GM12892 (cell line): ENCODE data around the gene SLMAP.

ENCODE experiments used
- DNase-seq: peaks from one replicate; pipeline ENCODE4 v3.0.0; 2011; ENCODE audit not compliant: insufficient read length
- FAIRE-seq: peaks from 2 replicates; lab custom pipeline; 2011; peaks lifted over from hg19 to GRCh38; lab: Jason Lieb, UNC
- POLR2A ChIP-seq: IDR thresholded peaks from 2 replicates; pipeline ENCODE4 v1.6.1; 2011; ENCODE audit warnings: low read depth, low read length, control low read depth
- POLR2AphosphoS5 ChIP-seq: IDR thresholded peaks from 2 replicates; pipeline ENCODE4 v1.6.1; 2011; ENCODE audit warnings: low read depth, low read length, control low read depth
- TAF1 ChIP-seq: IDR thresholded peaks from 2 replicates; pipeline ENCODE4 v1.6.1; 2011; ENCODE audit warnings: low read depth, mild to moderate bottlenecking, control low read depth, low read length, borderline replicate concordance

The SLMAP gene

GRCh38 chr3:57910990-57911389, 154.9 kb downstream of the SLMAP start:
- FAIRE-seq (peak; percentile 80), DNase-seq (no peak)
- no peak for TF ChIP-seq POLR2AphosphoS5
- TF ChIP-seq TAF1, result no peak
- TF ChIP-seq POLR2A, result no peak

DNA sequence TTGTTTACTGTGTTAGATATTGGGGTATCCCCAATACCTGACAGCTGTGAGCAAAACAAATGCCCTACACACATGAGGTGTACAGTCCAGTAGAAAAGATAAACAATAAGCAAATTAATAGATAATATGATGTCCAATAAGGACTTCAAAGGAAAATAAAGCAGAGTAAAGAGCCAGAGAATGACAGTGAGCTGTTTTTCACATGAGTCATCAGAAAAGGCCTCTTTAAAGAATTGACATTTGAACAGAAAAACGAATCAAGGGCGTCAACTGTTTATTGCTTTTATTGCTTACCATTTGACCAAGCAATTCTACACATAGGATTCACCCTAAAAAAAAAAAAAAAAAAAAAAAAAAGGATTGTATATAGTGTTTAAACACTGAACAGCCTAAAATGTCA, 155.5 kb downstream of the SLMAP start:
- DNase-seq (no peak), FAIRE-seq (no peak)
- no peak for TF ChIP-seq POLR2AphosphoS5
- no peak for TF ChIP-seq POLR2A
- no peak for TF ChIP-seq TAF1

- FAIRE-seq (no peak), DNase-seq (no peak)
- no peak for TF ChIP-seq POLR2A
- TF ChIP-seq TAF1, result no peak
- no peak for TF ChIP-seq POLR2AphosphoS5
Measured at GRCh38 chr3:57917601-57918000, 161.5 kb downstream of the SLMAP start.

- no peak for TF ChIP-seq TAF1
- TF ChIP-seq POLR2A, result no peak
- TF ChIP-seq POLR2AphosphoS5, result no peak
- DNase-seq (no peak), FAIRE-seq (no peak)
Measured at GRCh38 chr3:57918123-57918837, 162.2 kb downstream of the SLMAP start.

DNA sequence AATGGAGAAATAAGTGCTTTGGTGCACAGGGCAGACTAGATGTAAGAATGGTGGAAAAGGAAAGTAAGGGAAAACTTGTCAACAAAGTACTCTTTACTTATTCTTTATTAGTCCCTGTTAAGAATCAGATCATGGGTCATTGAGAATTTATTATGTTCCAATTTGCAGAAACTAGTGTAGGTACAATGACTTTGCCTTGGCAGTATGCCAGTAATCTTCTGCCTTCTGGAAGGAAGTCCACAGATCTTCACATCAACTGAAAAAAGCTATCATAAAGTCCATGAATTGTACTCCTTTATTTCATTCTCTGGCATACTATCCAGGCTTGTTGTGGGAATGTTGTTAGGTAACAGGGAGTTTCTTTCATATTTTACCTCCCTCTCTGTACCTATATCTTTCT, 163.9 kb downstream of the SLMAP start:
- FAIRE-seq, result no peak
- TF ChIP-seq POLR2AphosphoS5, result no peak
- TF ChIP-seq POLR2A, result no peak
- TF ChIP-seq TAF1, result no peak
- DNase-seq, result no peak

GRCh38 chr3:57923101-57923500, 167.0 kb downstream of the SLMAP start:
- FAIRE-seq (no peak), DNase-seq (no peak)
- TF ChIP-seq POLR2A, result no peak

- no peak for TF ChIP-seq POLR2AphosphoS5
- FAIRE-seq (no peak), DNase-seq (no peak)
Measured at GRCh38 chr3:57923752-57924151, 167.6 kb downstream of the SLMAP start.

- TF ChIP-seq POLR2AphosphoS5 (no peak), POLR2A (no peak), TAF1 (no peak)
- DNase-seq (no peak), FAIRE-seq (no peak)
Measured at GRCh38 chr3:57927166-57927565, 171.1 kb downstream of the SLMAP start.

DNA sequence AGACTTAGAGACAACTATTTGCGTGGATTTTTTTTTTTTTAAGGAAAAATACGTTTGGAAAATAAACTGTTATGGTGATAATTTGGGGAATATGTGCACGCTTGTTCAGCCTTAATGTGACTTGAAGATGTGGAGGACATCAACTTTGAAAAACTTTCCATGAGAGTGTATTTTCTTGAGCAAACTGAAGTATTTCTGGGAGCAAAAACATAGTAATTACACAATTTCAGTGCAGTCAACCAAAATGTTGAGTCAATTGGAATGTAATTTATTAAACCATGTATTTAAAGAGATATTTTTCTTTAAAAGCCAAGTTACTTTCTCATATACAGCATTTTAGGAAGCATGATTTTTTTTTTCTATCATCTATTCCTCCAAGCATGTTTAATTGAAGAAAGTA, 171.8 kb downstream of the SLMAP start:
- no peak for DNase-seq
- no peak for TF ChIP-seq POLR2A
- no peak for TF ChIP-seq TAF1
- no peak for TF ChIP-seq POLR2AphosphoS5
- FAIRE-seq, result no peak

GRCh38 chr3:57928511-57928910, 172.4 kb downstream of the SLMAP start:
- TF ChIP-seq POLR2AphosphoS5, result no peak
- TF ChIP-seq TAF1, result no peak
- no peak for TF ChIP-seq POLR2A
- DNase-seq (no peak), FAIRE-seq (no peak)

DNA sequence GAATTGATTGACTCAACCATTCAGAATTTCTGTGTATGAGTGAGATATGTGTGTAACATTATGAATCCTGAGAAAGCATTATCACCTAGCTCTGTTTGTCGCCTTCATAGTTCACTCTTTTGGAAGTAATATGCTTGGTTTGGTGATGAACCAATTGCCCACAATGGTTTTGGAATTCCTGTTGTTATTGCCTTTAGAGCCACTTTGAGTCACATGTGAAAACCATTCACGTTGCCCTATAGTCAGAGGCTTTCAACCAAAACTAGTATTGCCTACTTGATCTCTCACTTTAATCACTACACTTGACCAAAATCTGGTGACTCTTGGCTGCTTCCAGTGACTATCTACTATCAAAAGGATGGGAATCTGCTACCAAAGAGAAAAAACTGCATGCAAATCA, 173.9 kb downstream of the SLMAP start:
- TF ChIP-seq POLR2A (no peak), TAF1 (no peak), POLR2AphosphoS5 (no peak)
- DNase-seq (no peak), FAIRE-seq (no peak)

DNA sequence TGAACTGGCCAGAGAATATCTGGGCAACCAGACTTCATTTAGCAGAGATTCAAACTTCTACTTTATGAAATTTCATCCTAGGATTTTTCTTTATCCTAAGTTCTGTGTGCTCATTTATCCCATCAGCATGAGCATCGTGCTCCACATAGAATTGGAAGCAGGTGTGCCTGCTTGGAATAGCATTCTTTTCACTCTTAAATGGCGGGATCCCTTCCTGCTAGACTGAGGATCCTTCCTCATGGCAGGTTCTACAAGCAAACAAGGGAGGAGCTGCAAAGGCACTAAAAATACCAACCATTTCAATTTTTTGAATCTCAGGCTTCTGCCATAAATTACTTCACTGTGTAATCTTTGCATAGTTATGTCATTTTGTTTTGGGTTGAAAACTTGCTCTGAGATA, 177.5 kb downstream of the SLMAP start:
- TF ChIP-seq POLR2A, result no peak
- no peak for TF ChIP-seq POLR2AphosphoS5
- no peak for TF ChIP-seq TAF1
- no peak for FAIRE-seq
- no peak for DNase-seq
